H1 (cell line): ENCODE measurements around the gene TENT4A. TPM values are rescaled to one million over a fixed set of nuclear protein-coding genes. Genes with fewer than 3 reads are reported as not detected.

ENCODE experiments used
- CTCF ChIA-PET: fragments of 300-600 bp; sonication (Branson Sonifier 250); formaldehyde crosslinking; loops from one replicate; lab custom pipeline; 2021; ENCODE audit not compliant: partially characterized antibody; lab: Charles Lee
- POLR2A ChIA-PET: fragments of 300-600 bp; sonication (Branson Sonifier 250); formaldehyde crosslinking; loops from one replicate; lab custom pipeline; 2021; ENCODE audit warnings: inconsistent platforms; ENCODE audit not compliant: partially characterized antibody; lab: Charles Lee
- DNase-seq, 2 experiments: peaks; one replicate each; pipeline versions ENCODE4 v3.0.0 to v3.0.0-alpha.2; 2010 to 2022; ENCODE audit warnings: low spot score in 2 of 2, low read depth in 1 of 2, mixed read lengths in 1 of 2
- FAIRE-seq: peaks from 2 replicates; lab custom pipeline; 2011; peaks lifted over from hg19 to GRCh38; lab: Jason Lieb, UNC
- H2AFZ ChIP-seq: 2 replicates; pipeline ENCODE4 v1.8.1; 2012; ENCODE audit warnings: low read length, inconsistent platforms
- H2AK5ac ChIP-seq: 2 replicates; pipeline ENCODE4 v1.6.1; 2013; ENCODE audit warnings: low read depth, low read length
- H2BK120ac ChIP-seq: replicated peaks from 2 replicates; pipeline ENCODE3; 2013; ENCODE audit warnings: low read depth, low read length, inconsistent platforms
- H2BK12ac ChIP-seq: 2 replicates; pipeline ENCODE4 v1.6.1; 2013; ENCODE audit warnings: low read depth, low read length
- H2BK15ac ChIP-seq: 2 replicates; pipeline ENCODE4 v1.6.1; 2013; ENCODE audit warnings: low read length
- H2BK20ac ChIP-seq: 2 replicates; pipeline ENCODE4 v1.6.1; 2013; ENCODE audit warnings: low read length
- H2BK5ac ChIP-seq: 2 replicates; pipeline ENCODE4 v1.6.1; 2013; ENCODE audit warnings: low read depth, low read length
- H3K14ac ChIP-seq: 2 replicates; pipeline ENCODE4 v1.6.1; 2013; ENCODE audit warnings: inconsistent platforms; ENCODE audit not compliant: insufficient read length
- H3K18ac ChIP-seq: 2 replicates; pipeline ENCODE4 v1.6.1; 2013; ENCODE audit warnings: low read length; ENCODE audit errors: extremely low read depth
- H3K23ac ChIP-seq: 2 replicates; pipeline ENCODE4 v1.6.1; 2013; ENCODE audit warnings: inconsistent platforms; ENCODE audit not compliant: insufficient read length
- H3K23me2 ChIP-seq: 2 replicates; pipeline ENCODE4 v1.6.1; 2013; ENCODE audit warnings: low read depth, low read length
- H3K27ac ChIP-seq: 2 replicates; pipeline ENCODE4 v1.6.1; 2011; ENCODE audit warnings: low read depth, low read length, inconsistent platforms
- H3K27me3 ChIP-seq, 4 experiments: replicated peaks in 1 of 4; 1 replicate in 1 of 4; 2 replicates in 3 of 4; pipeline versions ENCODE4 v1.6.1 to v1.8.1; 2011 to 2013; ENCODE audit warnings: low read length in 3 of 4, mild to moderate bottlenecking in 3 of 4, inconsistent platforms in 2 of 4, mixed read lengths in 2 of 4, moderate library complexity in 1 of 4; ENCODE audit not compliant: control insufficient read depth in 3 of 4, insufficient read depth in 3 of 4; ENCODE audit errors: extremely low read depth in 1 of 4
- H3K36me3 ChIP-seq, 4 experiments: 2 replicates each; pipeline versions ENCODE4 v1.6.1 to v1.8.1; 2011 to 2013; ENCODE audit warnings: mild to moderate bottlenecking in 4 of 4, low read length in 3 of 4, moderate library complexity in 2 of 4, control low read depth in 1 of 4, inconsistent platforms in 1 of 4; ENCODE audit not compliant: insufficient read depth in 4 of 4, control insufficient read depth in 2 of 4
- H3K4ac ChIP-seq: replicated peaks from 2 replicates; pipeline ENCODE3; 2013; ENCODE audit warnings: low read length, low read depth, mixed read lengths, inconsistent platforms; ENCODE audit not compliant: insufficient read length
- H3K4me1 ChIP-seq, 4 experiments: replicated peaks in 1 of 4; 1 replicate in 1 of 4; 2 replicates in 3 of 4; pipeline versions ENCODE4 v1.6.1 to v1.8.1; 2011 to 2013; ENCODE audit warnings: low read length in 3 of 4, inconsistent platforms in 2 of 4, mixed read lengths in 1 of 4; ENCODE audit not compliant: insufficient read depth in 4 of 4, control insufficient read depth in 3 of 4
- H3K4me2 ChIP-seq, 2 experiments: 2 replicates each; pipeline versions ENCODE4 v1.6.1 to v1.8.1; 2011 to 2013; ENCODE audit warnings: low read depth in 2 of 2, low read length in 2 of 2, control low read depth in 1 of 2, inconsistent platforms in 1 of 2, mild to moderate bottlenecking in 1 of 2; ENCODE audit not compliant: insufficient read depth in 1 of 2
- H3K4me3 ChIP-seq, 4 experiments: fragments of 200-600, 300-600 bp in 1 of 4; sonication (generic), shearing (Covaris generic), sonication (Bioruptor Twin) in 1 of 4; 2 replicates each; pipeline versions ENCODE4 v1.5.1 to v1.8.1; 2011 to 2016; ENCODE audit warnings: low read length in 4 of 4, low read depth in 3 of 4, control low read depth in 2 of 4, inconsistent platforms in 2 of 4, mild to moderate bottlenecking in 2 of 4, mixed read lengths in 1 of 4, moderate library complexity in 1 of 4; ENCODE audit not compliant: insufficient read depth in 2 of 4; ENCODE audit errors: extremely low read depth in 1 of 4
- H3K56ac ChIP-seq: replicated peaks from 2 replicates; pipeline ENCODE3; 2013; ENCODE audit warnings: low read depth, mild to moderate bottlenecking, mixed read lengths, low read length, inconsistent platforms; ENCODE audit not compliant: insufficient read length
- H3K79me1 ChIP-seq: 2 replicates; pipeline ENCODE4 v1.6.1; 2013; ENCODE audit warnings: low read depth, low read length, control low read depth
- H3K79me2 ChIP-seq, 2 experiments: 2 replicates each; pipeline versions ENCODE4 v1.6.1 to v1.8.1; 2012 to 2013; ENCODE audit warnings: low read length in 2 of 2, mild to moderate bottlenecking in 2 of 2, inconsistent platforms in 1 of 2; ENCODE audit not compliant: insufficient read depth in 2 of 2, control insufficient read depth in 1 of 2
- H3K9ac ChIP-seq, 4 experiments: replicated peaks in 1 of 4; 1 replicate in 1 of 4; 2 replicates in 3 of 4; pipeline versions ENCODE4 v1.6.1 to v1.8.1; 2011 to 2013; ENCODE audit warnings: low read depth in 3 of 4, low read length in 3 of 4, control low read depth in 2 of 4, mild to moderate bottlenecking in 2 of 4, moderate library complexity in 2 of 4, inconsistent platforms in 1 of 4; ENCODE audit errors: extremely low read depth in 1 of 4
- H3K9me3 ChIP-seq, 2 experiments: 2 replicates each; pipeline versions ENCODE4 v1.6.1 to v1.8.1; 2012 to 2013; ENCODE audit warnings: mild to moderate bottlenecking in 2 of 2, moderate library complexity in 2 of 2, control low read depth in 1 of 2, inconsistent platforms in 1 of 2, low read depth in 1 of 2, low read length in 1 of 2, mixed read lengths in 1 of 2; ENCODE audit not compliant: insufficient read depth in 2 of 2
- H4K20me1 ChIP-seq, 2 experiments: replicated peaks in 1 of 2; 2 replicates each; pipeline versions ENCODE3 to v1.8.1; 2011 to 2013; ENCODE audit warnings: inconsistent platforms in 2 of 2, low read length in 2 of 2, mild to moderate bottlenecking in 1 of 2; ENCODE audit not compliant: insufficient read depth in 2 of 2, control insufficient read depth in 1 of 2
- H4K5ac ChIP-seq: 2 replicates; pipeline ENCODE4 v1.6.1; 2013; ENCODE audit warnings: low read length, low read depth, mixed read lengths, inconsistent platforms; ENCODE audit not compliant: insufficient read length
- H4K8ac ChIP-seq: 2 replicates; pipeline ENCODE4 v1.8.0; 2013; ENCODE audit warnings: mild to moderate bottlenecking, moderate library complexity, low read length, inconsistent platforms; ENCODE audit not compliant: insufficient read depth; ENCODE audit errors: extremely low read depth
- H4K91ac ChIP-seq: replicated peaks from 2 replicates; pipeline ENCODE3; 2013; ENCODE audit warnings: low read length, mixed read lengths, inconsistent platforms; ENCODE audit not compliant: insufficient read length
- BCL11A ChIP-seq, 2 experiments: IDR thresholded peaks; one replicate each; pipeline ENCODE4 v1.6.1; 2011; ENCODE audit warnings: low read depth in 2 of 2, low read length in 2 of 2, mild to moderate bottlenecking in 2 of 2
- BRCA1 ChIP-seq: IDR thresholded peaks from 2 replicates; pipeline ENCODE4 v1.6.1; 2012; ENCODE audit warnings: low read depth, low read length, improper control_type of control experiment
- CBX8 ChIP-seq: fragments of 300-800, 300-1000 bp; sonication (generic); IDR thresholded peaks from 2 replicates; pipeline ENCODE4 v1.7.1; 2016; ENCODE audit warnings: low read depth, low read length, borderline replicate concordance
- CHD2 ChIP-seq: IDR thresholded peaks from 2 replicates; pipeline ENCODE4 v1.6.1; 2012; ENCODE audit warnings: low read length, improper control_type of control experiment
- MAFK ChIP-seq: IDR thresholded peaks from 2 replicates; pipeline ENCODE4 v1.6.1; 2012; ENCODE audit warnings: low read depth, mild to moderate bottlenecking, improper control_type of control experiment, low read length
- SIX5 ChIP-seq: IDR thresholded peaks from 2 replicates; pipeline ENCODE4 v1.6.1; 2011; ENCODE audit warnings: mild to moderate bottlenecking, low read depth, low read length
- SP1 ChIP-seq: IDR thresholded peaks from 2 replicates; pipeline ENCODE4 v1.6.1; 2011; ENCODE audit warnings: low read depth, low read length
- TBP ChIP-seq: IDR thresholded peaks from 2 replicates; pipeline ENCODE4 v1.6.1; 2011; ENCODE audit warnings: low read depth, low read length, improper control_type of control experiment
- TEAD4 ChIP-seq: IDR thresholded peaks from 2 replicates; pipeline ENCODE4 v1.6.1; 2012; ENCODE audit warnings: low read depth, low read length, inconsistent platforms, mixed read lengths
- WGBS, 2 experiments: shearing (Covaris generic) in 1 of 2; methylation state at CpG; one replicate each; pipeline versions ENCODE4 v1.1.6 to v1.1.7; 2013 to 2015; ENCODE audit warnings: low lambda C conversion rate in 2 of 2, mixed read lengths in 2 of 2, inconsistent platforms in 1 of 2, low coverage in 1 of 2, missing lambda C conversion rate in 1 of 2; ENCODE audit not compliant: insufficient replicate concordance in 2 of 2, insufficient coverage in 1 of 2, insufficient read length in 1 of 2; ENCODE audit errors: extremely low coverage in 1 of 2, missing lambda C conversion rate in 1 of 2; 5-methylcytosine and 5-hydroxymethylcytosine counted together
- polyA plus RNA-seq, 7 experiments: library from polyadenylated mRNA; depleted of rRNA in 3 of 7; stranded (reverse) in 5 of 7; unstranded in 2 of 7; fragments of >200 nt in 5 of 7; fragments of 200-250 nt in 2 of 7; gene quantifications; 1 replicate in 5 of 7; 2 replicates in 1 of 7; 4 replicates in 1 of 7; pipeline versions ENCODE4 v1.2.1 to v1.2.3, GENCODE V29; 2011 to 2013; ENCODE audit warnings: missing spikeins in 2 of 7, mixed read lengths in 2 of 7
- total RNA-seq: library from RNA; stranded (reverse); fragmentation: NEBNext Ultra II Directional; extraction: Animal tissue kit (Norgen Biotek cat#: 25700); gene quantifications from 2 replicates; pipeline ENCODE4 v1.2.1, GENCODE V29; 2021
- TF ChIP-seq, protein P1 (sequence below): IDR thresholded peaks from 2 replicates; pipeline ENCODE4 v1.6.1; 2011; ENCODE audit warnings: low read length, improper control_type of control experiment
- TF ChIP-seq, protein P2 (sequence below): IDR thresholded peaks from 2 replicates; pipeline ENCODE4 v1.6.1; 2011; ENCODE audit warnings: low read depth, mild to moderate bottlenecking, low read length; ENCODE audit not compliant: insufficient read depth
- TF ChIP-seq, protein P3 (sequence below): IDR thresholded peaks from 2 replicates; pipeline ENCODE4 v1.6.1; 2012; ENCODE audit warnings: inconsistent platforms

Gene TENT4A
- total and polyA plus RNA-seq, 2 of the 8 experiments (the other 6 are each of a cell fraction or from before 2014, with no cell fraction given) = 8.9 to 25.1 TPM

DNA sequence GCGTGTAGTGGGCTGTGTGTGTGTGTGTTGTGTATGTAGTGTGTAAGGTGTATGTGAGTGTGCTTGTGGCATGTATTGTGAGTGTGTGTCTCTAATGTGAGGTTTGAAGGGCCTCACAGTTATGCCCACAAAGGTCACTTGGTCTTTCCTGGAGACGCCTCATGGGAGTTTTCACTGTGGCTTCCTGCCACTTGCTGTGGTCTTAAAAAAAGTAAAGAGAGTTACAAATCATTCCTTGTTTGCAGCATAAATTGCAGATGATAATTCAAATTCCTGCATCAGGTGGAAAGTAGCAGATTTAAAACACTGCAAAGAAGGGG is 72.6 kb downstream of the TENT4A start:
- Histone ChIP-seq H4K20me1 (peaks cover 0 to 5% of the 10 kb centered on the region in 2 experiments), H3K18ac (no peak overlapping the region), H2BK12ac (no peak overlapping the region), H3K4me3 (no peak overlapping the region), H2AFZ (no peak overlapping the region), H3K56ac (peak overlapping the region; percentile 34), H4K8ac (no peak overlapping the region), H3K4me2 (no peak overlapping the region), H3K14ac (no peak overlapping the region), H3K4ac (no peak overlapping the region), H3K79me1 (no peaks in the 10 kb centered on the region), H3K23ac (no peak overlapping the region), H4K5ac (no peak overlapping the region), H3K9ac (no peak overlapping the region), H3K79me2 (no peaks in the 10 kb centered on the region), H3K27ac (no peak overlapping the region), H3K36me3 (no peaks in the 10 kb centered on the region), H3K9me3 (0 out of 4 replicates have a peak, but pooled peaks cover 0 to 3% of the 10 kb centered on the region in 2 experiments), H4K91ac (peak overlapping the region; percentile 17), H3K27me3 (no peaks in the 10 kb centered on the region), H2BK5ac (no peak overlapping the region), H2AK5ac (peak overlapping the region; percentile 96; the same call in 1 of the 2 replicates), H2BK120ac (no peak overlapping the region), H3K23me2 (peaks cover 5% of the 10 kb centered on the region; the same call in 1 of the 2 replicates), H3K4me1 (no peaks in the 10 kb centered on the region), H2BK15ac (0 out of 2 replicates have a peak overlapping the region, but pooled peaks have one; percentile 75), H2BK20ac (no peak overlapping the region)
- 84% methylated on average over 2 of the region's 2 CpGs; no CpG with 5 or more reads in 1 of the 2 experiments for WGBS, 2 experiments
- POLR2A ChIA-PET = interaction anchor here (1.1 kb wide), 1 partner anchor 11 kb away, joined by 3 read pairs; no protein-coding TSS in a partner anchor
- FAIRE-seq = no peak
- TF ChIP-seq CHD2 = no peak
- TF ChIP-seq TBP = no peak
- TF ChIP-seq BCL11A (IDR thresholded peaks at IDR 0.05; ENCODE audit: low read depth in 2 of 2, low read length in 2 of 2) = no peak
- TF ChIP-seq, protein P1, sequence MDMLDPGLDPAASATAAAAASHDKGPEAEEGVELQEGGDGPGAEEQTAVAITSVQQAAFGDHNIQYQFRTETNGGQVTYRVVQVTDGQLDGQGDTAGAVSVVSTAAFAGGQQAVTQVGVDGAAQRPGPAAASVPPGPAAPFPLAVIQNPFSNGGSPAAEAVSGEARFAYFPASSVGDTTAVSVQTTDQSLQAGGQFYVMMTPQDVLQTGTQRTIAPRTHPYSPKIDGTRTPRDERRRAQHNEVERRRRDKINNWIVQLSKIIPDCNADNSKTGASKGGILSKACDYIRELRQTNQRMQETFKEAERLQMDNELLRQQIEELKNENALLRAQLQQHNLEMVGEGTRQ = no peak
- no peak for TF ChIP-seq SIX5
- no peak for TF ChIP-seq BRCA1
- TF ChIP-seq MAFK = no peak
- TF ChIP-seq, protein P2, sequence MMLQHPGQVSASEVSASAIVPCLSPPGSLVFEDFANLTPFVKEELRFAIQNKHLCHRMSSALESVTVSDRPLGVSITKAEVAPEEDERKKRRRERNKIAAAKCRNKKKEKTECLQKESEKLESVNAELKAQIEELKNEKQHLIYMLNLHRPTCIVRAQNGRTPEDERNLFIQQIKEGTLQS = no peak
- TF ChIP-seq TEAD4 = no peak
- no peak for TF ChIP-seq CBX8
- TF ChIP-seq SP1 = no peak
- TF ChIP-seq, protein P3, sequence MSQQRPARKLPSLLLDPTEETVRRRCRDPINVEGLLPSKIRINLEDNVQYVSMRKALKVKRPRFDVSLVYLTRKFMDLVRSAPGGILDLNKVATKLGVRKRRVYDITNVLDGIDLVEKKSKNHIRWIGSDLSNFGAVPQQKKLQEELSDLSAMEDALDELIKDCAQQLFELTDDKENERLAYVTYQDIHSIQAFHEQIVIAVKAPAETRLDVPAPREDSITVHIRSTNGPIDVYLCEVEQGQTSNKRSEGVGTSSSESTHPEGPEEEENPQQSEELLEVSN = no peak
- CTCF ChIA-PET = interaction anchor here (0.8 to 5.6 kb wide), 2 partner anchors 8 to 34 kb away, joined by 3 to 37 read pairs; no protein-coding TSS in a partner anchor
- no peak for DNase-seq
